Measurements from ENCODE around the gene NUP153. TPM values are rescaled to one million over a fixed set of nuclear protein-coding genes. Genes with fewer than 3 reads are reported as not detected.

NUP153 gene
- total and polyA plus RNA-seq, 10 of the 15 experiments (the other 5 are each of a cell fraction or from before 2014, with no cell fraction given), result 13.9 to 77.7 (median 56.2) TPM

DNA sequence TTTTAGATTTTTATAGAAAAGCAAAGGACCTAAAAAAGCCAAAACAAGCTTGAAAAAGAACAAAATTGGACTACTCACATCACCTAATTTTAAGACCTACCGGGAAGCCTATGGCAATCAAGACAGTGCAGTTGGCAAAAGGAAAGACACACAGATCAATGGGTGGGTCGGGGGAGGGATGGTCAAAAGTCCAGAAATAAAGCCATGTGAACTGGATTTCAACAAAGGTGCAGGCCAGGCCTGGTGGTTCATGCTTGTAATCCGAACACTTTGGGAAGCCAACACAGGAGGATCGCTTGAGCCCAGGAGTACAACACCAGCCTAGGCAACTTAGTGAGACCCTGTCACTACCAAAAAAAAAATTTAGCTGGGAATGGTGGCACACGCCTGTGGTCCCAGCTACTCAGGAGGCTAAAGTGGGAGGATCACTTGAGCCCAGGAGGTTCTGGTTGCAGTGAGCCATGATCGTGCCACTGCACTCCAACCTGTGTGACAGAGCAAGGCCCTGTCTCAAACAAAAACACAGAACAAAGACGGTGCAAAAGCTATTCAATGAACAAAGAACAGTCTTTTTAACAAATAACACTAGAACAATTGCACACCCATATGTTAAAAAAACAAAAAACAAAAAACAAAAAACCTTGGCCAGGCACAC is 34.5 kb downstream of the NUP153 start:
- H3K27me3 ChIP-seq (replicated peaks in 1 of 2; ENCODE audit: control insufficient read depth in 2 of 2, insufficient read depth in 2 of 2, low read length in 1 of 2), result no peaks in the 10 kb centered on the region
- SMC1A ChIA-PET (ENCODE audit: uncharacterized antibody, unreplicated experiment), result interaction anchor here (0.6 kb wide), 2 partner anchors 14 to 45 kb away, joined by 3 read pairs; no protein-coding TSS in a partner anchor
- peaks cover 5 to 57% of the 10 kb centered on the region in 2 experiments for H3K36me3 ChIP-seq (ENCODE audit: control insufficient read depth in 2 of 2, insufficient read depth in 2 of 2, low read length in 1 of 2)
- no TSS peak for BruUV-seq (replicated peaks)
- H3K4me2 ChIP-seq (ENCODE audit: control insufficient read depth, insufficient read depth), result no peak overlapping the region
- DNase-seq (ENCODE audit: low read depth, low spot score) (no peak), FAIRE-seq (no peak), ATAC-seq (no peak)
- POLR2A ChIA-PET, result no interaction called here
- CTCF ChIA-PET, result no interaction called here
- H4K20me1 ChIP-seq (ENCODE audit: control insufficient read depth, insufficient read depth), result peaks cover 4% of the 10 kb centered on the region; the same call in 1 of the 2 replicates
- H3K9ac ChIP-seq (ENCODE audit: control insufficient read depth, insufficient read depth, low read length), result no peak overlapping the region
- RAD21 ChIA-PET (ENCODE audit: unreplicated experiment), result interaction anchor here (0.7 kb wide), 1 partner anchor 10 kb away, joined by 3 read pairs; no protein-coding TSS in a partner anchor
- no peaks in the 10 kb centered on the region for H3K4me1 ChIP-seq (ENCODE audit: control insufficient read depth, insufficient read depth, low read length)
- H3K27ac ChIP-seq (ENCODE audit: control insufficient read depth, insufficient read depth), result no peak overlapping the region
- 97% methylated on average over 7 of the region's 7 CpGs for WGBS (ENCODE audit: insufficient coverage, insufficient replicate concordance, low lambda C conversion rate, missing lambda C conversion rate)
- intact Hi-C loops (cut with micrococcal nuclease; ENCODE audit: unreplicated experiment), result loop anchor here (5.0 kb wide), 1 partner anchor 35 kb away; no protein-coding TSS in a partner anchor
- H2AFZ ChIP-seq (ENCODE audit: control insufficient read depth, low read depth, low read length), result no peak overlapping the region
- in situ Hi-C loops (cut with MboI), result no loop called here
- peaks cover 21% of the 10 kb centered on the region for H3K79me2 ChIP-seq (ENCODE audit: control insufficient read depth, insufficient read depth, low read length)
- no peak overlapping the region for H3K4me3 ChIP-seq
- H3K9me3 ChIP-seq (replicated peaks; ENCODE audit: control insufficient read depth, insufficient read depth, low read length), result no peaks in the 10 kb centered on the region
- TF ChIP-seq MYC (IDR thresholded peaks at IDR 0.05; ENCODE audit: insufficient read depth, insufficient read length, insufficient replicate concordance, low read length, severe bottlenecking) (no peak), SRF (IDR thresholded peaks at IDR 0.05; ENCODE audit: low read depth in 2 of 2, low read length in 2 of 2) (no peak), SUPT20H (IDR thresholded peaks at IDR 0.05; ENCODE audit: borderline replicate concordance, control insufficient read depth, low read depth, low read length) (no peak), ATF7 (IDR thresholded peaks at IDR 0.05; ENCODE audit: low read depth) (no peak), ZNF217 (IDR thresholded peaks at IDR 0.05) (no peak)

DNA sequence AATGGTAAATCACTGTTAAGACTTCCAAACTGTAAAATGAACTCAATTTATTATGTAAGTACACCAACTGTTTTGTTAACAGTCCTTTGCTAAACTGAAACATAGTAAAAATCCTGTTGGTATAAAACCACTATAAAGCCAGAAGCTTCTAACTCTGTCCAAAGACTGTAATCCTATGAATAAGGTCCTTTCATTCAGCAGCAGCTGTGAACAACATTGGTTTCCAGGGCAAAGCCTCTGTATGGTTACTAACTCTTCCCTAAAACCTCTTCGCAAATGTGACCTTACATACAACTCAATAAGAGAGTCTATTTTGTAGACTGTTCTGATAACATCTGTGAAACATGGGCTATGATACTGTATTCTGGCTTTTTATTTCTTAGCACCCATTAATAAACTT is 40.1 kb downstream of the NUP153 start:
- intact Hi-C loops (cut with micrococcal nuclease; ENCODE audit: unreplicated experiment) (no loop called here), in situ Hi-C loops (cut with MboI) (no loop called here)
- Histone ChIP-seq H4K20me1 (ENCODE audit: control insufficient read depth, insufficient read depth) (no peaks in the 10 kb centered on the region), H3K4me1 (ENCODE audit: control insufficient read depth, insufficient read depth, low read length) (no peaks in the 10 kb centered on the region), H3K27me3 (replicated peaks in 1 of 2; ENCODE audit: control insufficient read depth in 2 of 2, insufficient read depth in 2 of 2, low read length in 1 of 2) (no peaks in the 10 kb centered on the region), H3K79me2 (ENCODE audit: control insufficient read depth, insufficient read depth, low read length) (no peaks in the 10 kb centered on the region; the same call in 1 of the 2 replicates), H3K36me3 (ENCODE audit: control insufficient read depth in 2 of 2, insufficient read depth in 2 of 2, low read length in 1 of 2) (peaks cover 0 to 49% of the 10 kb centered on the region in 2 experiments), H3K4me3 (no peak overlapping the region), H2AFZ (ENCODE audit: control insufficient read depth, low read depth, low read length) (no peak overlapping the region), H3K4me2 (ENCODE audit: control insufficient read depth, insufficient read depth) (no peak overlapping the region), H3K9ac (ENCODE audit: control insufficient read depth, insufficient read depth, low read length) (no peak overlapping the region), H3K9me3 (replicated peaks; ENCODE audit: control insufficient read depth, insufficient read depth, low read length) (no peaks in the 10 kb centered on the region), H3K27ac (ENCODE audit: control insufficient read depth, insufficient read depth) (no peak overlapping the region)
- ChIA-PET CTCF (interaction anchor here (0.7 to 1.0 kb wide), 2 partner anchors 22 to 67 kb away, joined by 3 read pairs; partner anchors contain the start of gene FAM8A1), POLR2A (no interaction called here), SMC1A (ENCODE audit: uncharacterized antibody, unreplicated experiment) (interaction anchor here (0.5 to 1.2 kb wide), 3 partner anchors 10 to 149 kb away, joined by 3 to 4 read pairs (median 3); no protein-coding TSS in a partner anchor), RAD21 (ENCODE audit: unreplicated experiment) (no interaction called here)
- ATAC-seq, result no peak
- BruUV-seq (replicated peaks), result no TSS peak
- FAIRE-seq, result no peak
- 100% methylated on average over 1 of the region's 1 CpG for WGBS (ENCODE audit: insufficient coverage, insufficient replicate concordance, low lambda C conversion rate, missing lambda C conversion rate)
- DNase-seq (ENCODE audit: low read depth, low spot score), result no peak
- TF ChIP-seq FOS (IDR thresholded peaks at IDR 0.05; ENCODE audit: borderline replicate concordance, extremely low read depth, insufficient read length) (no peak), NFIC (IDR thresholded peaks at IDR 0.05; ENCODE audit: low read depth, low read length) (no peak), ZSCAN29 (IDR thresholded peaks at IDR 0.05) (no peak), CHD1 (IDR thresholded peaks at IDR 0.05; ENCODE audit: low read depth, low read length) (no peak)
- TF ChIP-seq, protein P1, sequence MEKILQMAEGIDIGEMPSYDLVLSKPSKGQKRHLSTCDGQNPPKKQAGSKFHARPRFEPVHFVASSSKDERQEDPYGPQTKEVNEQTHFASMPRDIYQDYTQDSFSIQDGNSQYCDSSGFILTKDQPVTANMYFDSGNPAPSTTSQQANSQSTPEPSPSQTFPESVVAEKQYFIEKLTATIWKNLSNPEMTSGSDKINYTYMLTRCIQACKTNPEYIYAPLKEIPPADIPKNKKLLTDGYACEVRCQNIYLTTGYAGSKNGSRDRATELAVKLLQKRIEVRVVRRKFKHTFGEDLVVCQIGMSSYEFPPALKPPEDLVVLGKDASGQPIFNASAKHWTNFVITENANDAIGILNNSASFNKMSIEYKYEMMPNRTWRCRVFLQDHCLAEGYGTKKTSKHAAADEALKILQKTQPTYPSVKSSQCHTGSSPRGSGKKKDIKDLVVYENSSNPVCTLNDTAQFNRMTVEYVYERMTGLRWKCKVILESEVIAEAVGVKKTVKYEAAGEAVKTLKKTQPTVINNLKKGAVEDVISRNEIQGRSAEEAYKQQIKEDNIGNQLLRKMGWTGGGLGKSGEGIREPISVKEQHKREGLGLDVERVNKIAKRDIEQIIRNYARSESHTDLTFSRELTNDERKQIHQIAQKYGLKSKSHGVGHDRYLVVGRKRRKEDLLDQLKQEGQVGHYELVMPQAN (conservative IDR thresholded peaks at IDR 0.05), result no peak
- TF ChIP-seq, protein P2, sequence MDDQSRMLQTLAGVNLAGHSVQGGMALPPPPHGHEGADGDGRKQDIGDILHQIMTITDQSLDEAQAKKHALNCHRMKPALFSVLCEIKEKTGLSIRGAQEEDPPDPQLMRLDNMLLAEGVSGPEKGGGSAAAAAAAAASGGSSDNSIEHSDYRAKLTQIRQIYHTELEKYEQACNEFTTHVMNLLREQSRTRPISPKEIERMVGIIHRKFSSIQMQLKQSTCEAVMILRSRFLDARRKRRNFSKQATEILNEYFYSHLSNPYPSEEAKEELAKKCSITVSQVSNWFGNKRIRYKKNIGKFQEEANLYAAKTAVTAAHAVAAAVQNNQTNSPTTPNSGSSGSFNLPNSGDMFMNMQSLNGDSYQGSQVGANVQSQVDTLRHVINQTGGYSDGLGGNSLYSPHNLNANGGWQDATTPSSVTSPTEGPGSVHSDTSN (IDR thresholded peaks at IDR 0.05; ENCODE audit: insufficient replicate concordance, low read depth, low read length), result no peak
- TF ChIP-seq, protein P3, sequence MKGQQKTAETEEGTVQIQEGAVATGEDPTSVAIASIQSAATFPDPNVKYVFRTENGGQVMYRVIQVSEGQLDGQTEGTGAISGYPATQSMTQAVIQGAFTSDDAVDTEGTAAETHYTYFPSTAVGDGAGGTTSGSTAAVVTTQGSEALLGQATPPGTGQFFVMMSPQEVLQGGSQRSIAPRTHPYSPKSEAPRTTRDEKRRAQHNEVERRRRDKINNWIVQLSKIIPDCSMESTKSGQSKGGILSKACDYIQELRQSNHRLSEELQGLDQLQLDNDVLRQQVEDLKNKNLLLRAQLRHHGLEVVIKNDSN (IDR thresholded peaks at IDR 0.05; ENCODE audit: borderline replicate concordance, extremely low read length, insufficient read depth, low read depth, low read length), result no peak

All from GM12878 (cell line).